ENCODE measurements around the gene PAGE2. TPM values are rescaled to one million over a fixed set of nuclear protein-coding genes. Genes with fewer than 3 reads are reported as not detected.
A peak's percentile ranks its signal among the peaks of the same experiment; 100 is the strongest.
"Not testable (repeated sequence)": the region's sequence is repeated elsewhere in the genome, so short reads cannot be mapped to it uniquely, and the experiment has no call there.

Gene PAGE2, protein sequence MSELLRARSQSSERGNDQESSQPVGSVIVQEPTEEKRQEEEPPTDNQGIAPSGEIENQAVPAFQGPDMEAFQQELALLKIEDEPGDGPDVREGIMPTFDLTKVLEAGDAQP
- not detected in 2 replicates for total RNA-seq (2014; rRNA removed)
- not detected for polyA plus RNA-seq (2012)

GRCh38 chrX:55088795-55089489, at the start of gene PAGE2:
PAGE2 (plus strand) TSS chrX:55089018; CDS start chrX:55090021, 1,003 bp downstream.
- DNase-seq (ENCODE audit: low read depth): no peak

DNA sequence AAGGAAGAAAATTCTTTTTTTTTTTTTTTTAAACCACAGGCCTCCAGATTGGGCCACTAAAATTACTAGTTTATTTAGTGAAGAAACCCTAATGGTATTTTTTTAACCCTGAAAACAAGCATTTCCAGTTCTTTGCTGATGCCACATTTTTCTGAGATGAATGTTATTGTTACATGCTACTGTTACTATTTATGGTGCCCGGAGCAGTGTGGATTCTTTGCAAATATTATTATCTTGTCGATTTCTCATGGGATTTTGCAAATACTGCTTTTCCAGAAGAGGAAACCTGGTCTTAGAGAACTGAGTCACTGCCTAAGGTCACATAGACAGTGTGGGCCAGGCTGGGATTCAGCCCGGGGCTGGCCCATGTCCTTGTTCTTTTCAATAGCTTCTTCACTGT, 49.3 kb upstream of the PAGE2 start:
- no peak for DNase-seq (ENCODE audit: low read depth)

DNA sequence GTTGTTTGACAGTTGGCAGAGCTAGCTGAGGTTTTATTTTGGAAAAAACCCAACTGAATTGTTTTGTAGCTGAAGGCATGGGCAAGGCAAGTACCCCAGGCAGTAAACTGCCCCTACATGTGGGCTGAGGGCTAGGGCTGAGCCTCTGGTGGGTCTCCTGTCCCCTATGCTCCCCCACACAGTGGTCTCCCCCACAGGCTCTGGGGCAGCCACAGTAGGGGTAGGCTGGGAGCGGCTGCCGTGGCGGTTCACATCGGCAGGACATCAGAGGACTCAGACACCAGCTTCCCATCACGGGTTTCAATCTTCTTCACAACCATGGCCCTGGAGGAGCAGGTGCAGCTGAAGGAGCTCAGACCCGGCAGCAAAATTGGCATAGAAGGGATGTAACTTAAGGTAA, 47.3 kb upstream of the PAGE2 start:
- DNase-seq (ENCODE audit: low read depth): no peak

DNA sequence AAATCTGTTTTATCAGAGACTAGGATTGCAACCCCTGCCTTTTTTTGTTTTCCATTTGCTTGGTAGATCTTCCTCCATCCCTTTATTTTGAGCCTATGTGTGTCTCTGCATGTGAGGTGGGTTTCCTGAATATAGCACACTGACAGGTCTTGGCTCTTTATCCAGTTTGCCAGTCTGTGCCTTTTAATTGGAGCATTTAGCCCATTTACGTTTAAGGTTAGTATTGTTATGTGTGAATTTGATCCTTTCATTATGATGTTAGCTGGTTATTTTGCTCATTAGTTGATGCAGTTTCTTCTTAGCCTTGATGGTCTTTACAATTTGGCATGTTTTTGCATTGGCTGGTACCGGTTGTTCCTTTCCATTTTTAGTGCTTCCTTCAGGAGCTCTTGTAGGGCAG, 38.2 kb upstream of the PAGE2 start:
- not testable (repeated sequence) for DNase-seq (ENCODE audit: low read depth)

DNA sequence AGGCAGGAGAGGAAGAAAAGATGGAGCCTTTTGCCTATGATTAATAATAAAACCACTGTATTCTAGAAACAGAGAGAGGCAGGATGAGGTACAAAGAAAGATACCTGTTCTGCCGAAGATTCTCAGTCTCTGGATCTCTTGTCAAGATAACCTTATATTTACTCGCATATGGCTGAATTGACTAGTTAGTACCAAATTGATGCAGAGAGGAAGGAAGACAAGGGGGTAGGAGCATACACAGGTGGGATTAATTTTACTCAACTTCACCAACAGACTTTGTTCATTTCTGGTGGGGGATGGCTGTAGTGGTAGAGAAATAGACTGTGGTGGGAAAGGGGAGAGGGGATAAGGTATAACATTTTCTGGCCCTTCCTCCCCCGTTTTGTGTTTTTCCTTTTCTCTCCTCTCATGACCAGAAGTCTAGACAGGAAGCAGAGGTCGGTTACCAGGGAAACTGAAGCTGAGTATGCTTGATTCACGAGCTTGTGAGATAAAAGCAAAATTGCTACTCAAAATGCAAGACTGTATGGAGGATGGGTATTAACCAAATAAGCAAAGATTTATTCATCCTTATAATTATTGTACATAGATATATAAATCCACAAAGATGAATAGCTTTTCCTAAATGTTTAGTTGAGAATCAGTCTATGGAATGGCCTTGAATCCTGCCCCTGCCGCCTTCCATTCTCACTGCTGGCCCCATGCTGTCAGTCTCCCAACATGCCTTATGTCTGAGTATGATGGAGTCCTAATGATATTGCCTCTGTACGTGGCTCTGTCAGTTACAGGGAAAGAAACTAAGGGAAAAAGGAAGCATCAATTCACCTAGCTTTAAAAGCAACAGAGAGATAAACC, 31.8 kb upstream of the PAGE2 start:
- DNase-seq (ENCODE audit: low read depth): peak; percentile 11

DNA sequence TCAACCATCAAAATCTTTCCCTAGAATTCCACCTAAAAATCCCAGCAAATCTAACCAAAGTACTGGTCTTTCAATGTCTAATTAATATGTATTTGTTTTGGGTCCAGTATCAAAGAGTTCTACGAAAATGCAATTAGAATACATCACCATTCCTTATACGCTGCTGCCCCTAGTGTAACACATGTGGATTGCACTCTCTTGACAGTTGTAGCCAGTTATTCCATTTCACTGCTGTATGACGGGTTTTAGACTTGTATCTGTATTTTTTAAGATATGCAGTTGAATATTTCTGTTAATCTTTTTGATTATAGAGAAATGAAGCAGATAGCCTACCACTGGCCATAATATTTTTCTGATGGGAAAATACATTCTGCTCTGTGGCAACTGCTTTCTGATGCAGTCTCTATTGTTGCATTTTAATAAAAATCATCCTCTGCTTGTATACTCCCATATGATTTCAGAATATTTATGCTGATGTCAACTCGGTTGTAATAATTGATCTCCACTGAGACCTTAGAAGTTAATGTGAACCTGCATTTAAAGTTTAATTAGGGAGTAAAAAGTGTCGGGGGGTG, 31.1 kb upstream of the PAGE2 start:
- DNase-seq (ENCODE audit: low read depth): peak; percentile 19

- DNase-seq (ENCODE audit: low read depth): not testable (repeated sequence)
These were observed 21.6 kb upstream of the PAGE2 start for GRCh38 chrX:55067180-55067579.

- DNase-seq (ENCODE audit: low read depth): no peak
These were observed 16.5 kb upstream of the PAGE2 start for GRCh38 chrX:55072286-55072685.

- no peak for DNase-seq (ENCODE audit: low read depth)
These were observed 13.9 kb upstream of the PAGE2 start, which contains the start of gene PAGE2B for GRCh38 chrX:55074851-55075467. PAGE2B (plus strand) TSS chrX:55075030; CDS start chrX:55076042, 1,012 bp downstream.

DNA sequence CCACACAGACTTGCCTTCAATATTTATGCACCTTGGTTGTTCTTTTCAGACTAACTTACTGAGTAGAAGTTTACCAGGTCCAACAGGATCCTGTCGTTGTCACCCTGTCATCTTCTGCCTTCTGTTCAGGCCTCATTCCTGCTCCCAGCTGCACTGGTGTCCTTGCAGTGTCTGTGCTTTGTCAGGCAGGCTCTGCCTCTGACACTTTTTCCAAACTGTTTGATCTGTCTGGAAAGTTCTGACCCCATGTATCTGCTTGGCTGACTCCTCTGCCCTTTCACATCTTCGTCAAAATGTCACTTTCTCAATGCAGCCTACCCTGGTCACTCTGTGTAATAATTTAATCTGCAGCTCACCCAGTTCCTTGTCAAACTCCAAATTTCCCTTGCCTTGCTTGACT, 9.9 kb downstream of the PAGE2 start:
- DNase-seq (ENCODE audit: low read depth): no peak

GRCh38 chrX:55099162-55099561, 10.3 kb downstream of the PAGE2 start:
- no peak for DNase-seq (ENCODE audit: low read depth)

- DNase-seq (ENCODE audit: low read depth): no peak
These were observed 13.9 kb downstream of the PAGE2 start for GRCh38 chrX:55102754-55103153.

GRCh38 chrX:55107262-55107661, 18.4 kb downstream of the PAGE2 start:
- no peak for DNase-seq (ENCODE audit: low read depth)

DNA sequence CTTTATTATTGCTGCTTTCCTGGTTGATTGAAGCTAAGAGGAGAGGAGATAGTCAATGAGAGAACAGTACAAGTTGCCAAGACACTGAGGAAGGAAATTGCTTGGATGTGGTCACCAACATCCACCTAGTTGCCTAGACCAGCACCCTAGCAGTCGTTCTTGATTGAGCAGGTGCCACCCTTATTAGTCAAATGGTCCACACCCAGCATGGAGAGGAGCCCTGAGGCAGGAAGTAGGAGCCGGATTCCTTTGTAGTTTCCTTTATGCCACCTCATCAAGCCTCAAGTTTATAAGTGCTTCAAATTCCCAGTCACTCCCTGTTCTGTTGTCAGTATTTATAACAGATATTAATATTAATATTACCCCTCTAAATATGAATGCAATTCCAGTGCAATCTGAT, 19.1 kb downstream of the PAGE2 start:
- DNase-seq (ENCODE audit: low read depth): no peak

- DNase-seq (ENCODE audit: low read depth): no peak
These were observed 20.5 kb downstream of the PAGE2 start for GRCh38 chrX:55109306-55109705.

GRCh38 chrX:55111578-55112254, 22.9 kb downstream of the PAGE2 start:
- DNase-seq (ENCODE audit: low read depth): no peak

GRCh38 chrX:55116589-55116988, 27.8 kb downstream of the PAGE2 start:
- DNase-seq (ENCODE audit: low read depth): not testable (repeated sequence)

DNA sequence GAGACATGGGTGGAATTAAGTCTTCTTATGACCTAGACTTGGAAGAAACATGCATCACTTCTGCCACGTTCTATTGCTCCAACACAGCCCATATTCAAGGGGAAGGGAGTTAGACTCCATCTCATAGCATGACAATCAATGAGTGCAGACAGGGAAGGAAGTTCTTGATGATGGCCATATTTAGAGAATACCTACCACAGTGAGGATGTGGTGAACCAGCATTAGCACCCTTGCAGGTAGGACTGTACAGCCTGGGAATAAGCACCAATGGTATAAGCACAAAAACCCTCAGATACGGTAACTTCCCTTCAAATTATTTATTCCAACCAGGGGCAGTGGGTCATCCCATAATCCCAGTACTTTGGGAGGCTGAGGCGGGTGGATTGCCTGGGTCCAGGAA, 29.8 kb downstream of the PAGE2 start:
- no peak for DNase-seq (ENCODE audit: low read depth)

DNA sequence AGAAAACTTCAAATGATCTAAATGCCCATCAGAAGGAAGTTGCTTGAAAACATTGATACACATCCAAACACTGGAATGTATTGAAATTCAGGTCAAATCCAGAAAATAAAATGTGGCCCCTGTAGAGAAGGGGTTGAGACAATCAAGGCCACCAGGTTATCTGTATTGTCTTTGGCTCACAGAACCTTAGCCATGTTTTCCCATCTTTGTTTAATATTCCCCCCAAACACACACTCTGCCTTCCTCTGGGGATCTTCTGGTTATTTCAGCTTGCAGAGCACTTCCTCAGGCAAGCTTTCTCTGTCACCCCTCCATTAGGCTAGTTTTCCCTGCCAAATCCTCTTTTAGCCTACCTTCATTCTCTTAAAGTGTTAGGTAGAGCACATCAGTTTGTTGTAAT, 30.5 kb downstream of the PAGE2 start:
- DNase-seq (ENCODE audit: low read depth): no peak

GRCh38 chrX:55119712-55120111, 30.9 kb downstream of the PAGE2 start:
- DNase-seq (ENCODE audit: low read depth): peak; percentile 42

GRCh38 chrX:55120761-55121358, 32.0 kb downstream of the PAGE2 start:
- peak; percentile 5 for DNase-seq (ENCODE audit: low read depth)

Data from LHCN-M2 (cell line).